Measurements from ENCODE around the gene PSMD1. TPM values are rescaled to one million over a fixed set of nuclear protein-coding genes. Genes with fewer than 3 reads are reported as not detected.

Gene PSMD1
- total RNA-seq, 4 donors from 2014 or later: 24.3 to 85.3 (median 74.7) TPM

DNA sequence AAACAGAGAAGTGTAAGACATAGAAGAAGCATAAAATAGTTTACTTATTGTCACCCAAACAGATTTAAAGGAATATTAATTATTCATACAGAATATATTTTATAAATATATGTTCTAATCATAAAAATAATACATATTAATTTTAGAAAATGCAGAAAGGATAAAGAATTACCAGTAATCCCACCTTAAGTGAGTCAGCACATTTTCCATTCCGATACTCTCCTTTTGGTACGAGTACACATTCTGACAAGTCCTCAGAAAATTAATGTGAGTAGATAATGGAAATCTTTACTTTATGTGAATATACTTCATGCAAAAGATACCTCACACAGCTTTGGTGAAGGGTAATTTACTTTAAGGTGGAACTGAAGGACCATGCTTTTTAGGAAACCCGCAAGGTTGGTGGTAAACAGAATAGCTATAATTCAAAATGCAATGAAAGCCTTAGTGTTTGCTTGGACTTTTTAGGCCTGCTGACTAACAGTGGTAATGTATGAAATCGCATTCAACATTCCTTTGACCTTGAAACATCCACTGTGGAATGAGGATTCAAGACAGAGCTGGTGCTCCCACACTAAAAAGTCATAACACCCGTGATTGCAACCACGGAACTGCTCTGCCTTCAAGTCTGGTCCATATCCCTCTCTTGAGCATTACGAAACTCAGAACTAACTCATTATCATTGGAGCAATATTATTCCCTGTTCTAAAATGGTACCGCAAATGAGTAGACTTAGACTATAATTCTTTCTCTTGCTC, 96.3 kb downstream of the PSMD1 start:
- WGBS, 2 donors (ENCODE audit: low coverage in 1 of 2): 78 to 85% methylated on average over 6 to 8 of the region's 8 CpGs
- in situ Hi-C loops (cut with MboI; ENCODE audit: low pct_ligation_motif_present in 1 of 4, low pct_unique_long_range_greater_than_20kb in 1 of 4, low sequenced_read_pairs in 3 of 4): no loop called here
- H3K4me3 ChIP-seq: no peak overlapping the region
- DNase-seq: no peak
- TF ChIP-seq POLR2A (IDR thresholded peaks at IDR 0.05) (no peak), POLR2AphosphoS5 (IDR thresholded peaks at IDR 0.05) (no peak), EP300 (IDR thresholded peaks at IDR 0.05; ENCODE audit: low read depth) (no peak)
- TF ChIP-seq, protein P1, sequence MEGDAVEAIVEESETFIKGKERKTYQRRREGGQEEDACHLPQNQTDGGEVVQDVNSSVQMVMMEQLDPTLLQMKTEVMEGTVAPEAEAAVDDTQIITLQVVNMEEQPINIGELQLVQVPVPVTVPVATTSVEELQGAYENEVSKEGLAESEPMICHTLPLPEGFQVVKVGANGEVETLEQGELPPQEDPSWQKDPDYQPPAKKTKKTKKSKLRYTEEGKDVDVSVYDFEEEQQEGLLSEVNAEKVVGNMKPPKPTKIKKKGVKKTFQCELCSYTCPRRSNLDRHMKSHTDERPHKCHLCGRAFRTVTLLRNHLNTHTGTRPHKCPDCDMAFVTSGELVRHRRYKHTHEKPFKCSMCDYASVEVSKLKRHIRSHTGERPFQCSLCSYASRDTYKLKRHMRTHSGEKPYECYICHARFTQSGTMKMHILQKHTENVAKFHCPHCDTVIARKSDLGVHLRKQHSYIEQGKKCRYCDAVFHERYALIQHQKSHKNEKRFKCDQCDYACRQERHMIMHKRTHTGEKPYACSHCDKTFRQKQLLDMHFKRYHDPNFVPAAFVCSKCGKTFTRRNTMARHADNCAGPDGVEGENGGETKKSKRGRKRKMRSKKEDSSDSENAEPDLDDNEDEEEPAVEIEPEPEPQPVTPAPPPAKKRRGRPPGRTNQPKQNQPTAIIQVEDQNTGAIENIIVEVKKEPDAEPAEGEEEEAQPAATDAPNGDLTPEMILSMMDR (IDR thresholded peaks at IDR 0.05): no peak
- no peaks in the 10 kb centered on the region for H3K4me1 ChIP-seq
- H3K9me3 ChIP-seq: no peaks in the 10 kb centered on the region
- peaks cover 0 to 17% (median 3%) of the 10 kb centered on the region in 4 donors for H3K36me3 ChIP-seq
- intact Hi-C loops (cut with DNase I; ENCODE audit: low total_unique reads): no loop called here
- H3K27me3 ChIP-seq: no peaks in the 10 kb centered on the region
- H3K27ac ChIP-seq: no peak overlapping the region

DNA sequence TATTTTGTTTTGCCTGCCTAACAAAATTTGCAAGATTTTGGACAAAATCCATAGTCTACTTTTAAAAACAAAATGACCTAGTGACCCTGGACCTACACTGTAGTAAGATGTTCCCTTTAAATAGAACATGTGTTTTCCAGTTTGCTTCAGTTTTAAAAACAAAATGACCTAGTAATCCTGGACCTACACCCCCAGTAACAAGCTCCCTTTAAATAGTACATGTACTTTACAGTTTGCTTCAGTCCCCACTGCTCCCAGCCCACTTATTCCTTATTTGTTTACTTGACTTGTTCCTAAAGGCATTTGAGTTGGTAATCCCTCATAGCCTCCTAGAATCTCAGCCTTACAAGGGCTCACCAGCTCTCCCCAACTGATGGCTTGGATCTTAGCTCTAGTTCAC, 102.6 kb downstream of the PSMD1 start:
- no peak for DNase-seq

DNA sequence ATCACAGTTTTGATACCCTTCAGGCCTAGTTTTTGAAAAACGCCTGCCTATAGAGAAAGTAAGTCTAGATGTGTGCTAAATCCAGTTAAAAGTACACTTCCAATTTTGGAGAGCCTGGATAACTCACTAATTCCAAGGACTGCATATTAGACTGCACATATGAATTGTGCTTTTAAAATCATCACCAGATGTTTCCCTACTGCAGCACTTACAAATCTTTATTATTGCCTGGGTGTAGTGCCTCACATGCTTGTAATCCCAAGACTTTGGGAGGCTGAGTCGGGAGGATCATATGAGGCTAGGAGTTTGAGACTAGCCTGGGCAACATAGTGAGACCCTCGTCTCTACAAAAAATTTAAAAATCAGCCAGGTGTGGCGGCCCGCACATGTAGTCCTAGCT, 104.0 kb downstream of the PSMD1 start:
- in situ Hi-C loops (cut with MboI; ENCODE audit: low pct_ligation_motif_present in 1 of 4, low pct_unique_long_range_greater_than_20kb in 1 of 4, low sequenced_read_pairs in 3 of 4): no loop called here
- TF ChIP-seq EP300 (IDR thresholded peaks at IDR 0.05; ENCODE audit: low read depth) (no peak), POLR2AphosphoS5 (IDR thresholded peaks at IDR 0.05) (no peak)
- 96 to 100% methylated on average over 1 to 5 of the region's 5 CpGs for WGBS, 2 donors (ENCODE audit: low coverage in 1 of 2)
- DNase-seq: no peak
- Histone ChIP-seq H3K4me1 (peaks cover 0 to 33% (median 11%) of the 10 kb centered on the region in 4 donors), H3K27me3 (no peaks in the 10 kb centered on the region), H3K36me3 (peaks cover 0 to 13% (median 3%) of the 10 kb centered on the region in 4 donors), H3K27ac (peak overlapping the region; percentile 45 to 64 (median 47)), H3K9me3 (no peaks in the 10 kb centered on the region), H3K4me3 (no peak overlapping the region)
- intact Hi-C loops (cut with DNase I; ENCODE audit: low total_unique reads): no loop called here

More for the DNA sequence above, 102.6 kb downstream of the PSMD1 start:
- Histone ChIP-seq H3K27ac (peak overlapping the region in 1 of 4 donors; percentile 24), H3K4me3 (no peak overlapping the region), H3K27me3 (no peaks in the 10 kb centered on the region), H3K4me1 (peaks cover 0 to 33% (median 11%) of the 10 kb centered on the region in 4 donors), H3K9me3 (no peaks in the 10 kb centered on the region), H3K36me3 (peaks cover 0 to 9% (median 0%) of the 10 kb centered on the region in 4 donors)
- intact Hi-C loops (cut with DNase I; ENCODE audit: low total_unique reads): no loop called here
- TF ChIP-seq POLR2AphosphoS5 (IDR thresholded peaks at IDR 0.05) (no peak), EP300 (IDR thresholded peaks at IDR 0.05; ENCODE audit: low read depth) (no peak), POLR2A (IDR thresholded peaks at IDR 0.05) (no peak)
- TF ChIP-seq, protein P1 (IDR thresholded peaks at IDR 0.05): no peak
- in situ Hi-C loops (cut with MboI; ENCODE audit: low pct_ligation_motif_present in 1 of 4, low pct_unique_long_range_greater_than_20kb in 1 of 4, low sequenced_read_pairs in 3 of 4): no loop called here

DNA sequence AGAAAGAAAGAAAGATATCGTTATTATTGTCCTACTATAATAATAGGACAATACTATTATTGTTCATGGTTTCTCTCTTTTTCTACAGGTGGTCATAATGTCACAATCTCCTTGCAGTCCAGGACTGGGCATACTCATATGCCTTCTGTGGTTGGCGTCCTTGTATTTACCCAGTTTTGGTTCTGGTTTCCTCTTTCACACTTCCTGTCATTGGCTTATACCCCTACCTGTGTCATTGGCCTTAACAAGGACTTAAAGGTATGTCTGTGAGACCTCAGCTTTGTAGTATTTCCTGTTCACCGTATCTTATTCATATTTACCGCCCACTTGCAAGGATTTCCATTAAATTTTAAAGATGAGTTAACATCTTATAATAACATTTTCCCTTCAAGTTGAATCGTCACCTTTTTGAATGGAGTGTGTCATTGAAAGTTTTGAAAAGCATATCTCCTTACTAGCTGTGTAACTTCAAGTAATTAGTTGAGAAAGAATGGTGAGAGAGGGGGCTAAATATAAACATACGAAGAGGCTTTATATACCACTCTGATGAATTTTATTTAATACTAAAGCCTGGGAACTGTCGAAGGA, 104.7 kb downstream of the PSMD1 start:
- H3K36me3 ChIP-seq: peaks cover 0 to 19% (median 6%) of the 10 kb centered on the region in 4 donors
- no peaks in the 10 kb centered on the region for H3K27me3 ChIP-seq
- no peaks in the 10 kb centered on the region for H3K9me3 ChIP-seq
- no peak overlapping the region for H3K4me3 ChIP-seq
- peak overlapping the region; percentile 45 to 64 (median 47) for H3K27ac ChIP-seq
- intact Hi-C loops (cut with DNase I; ENCODE audit: low total_unique reads) (no loop called here), in situ Hi-C loops (cut with MboI; ENCODE audit: low pct_ligation_motif_present in 1 of 4, low pct_unique_long_range_greater_than_20kb in 1 of 4, low sequenced_read_pairs in 3 of 4) (no loop called here)
- WGBS, 2 donors (ENCODE audit: low coverage in 1 of 2): 78 to 87% methylated on average over 7 of the region's 7 CpGs
- H3K4me1 ChIP-seq: peaks cover 0 to 33% (median 11%) of the 10 kb centered on the region in 4 donors
- DNase-seq: no peak
- TF ChIP-seq EP300 (IDR thresholded peaks at IDR 0.05; ENCODE audit: low read depth) (no peak), POLR2A (IDR thresholded peaks at IDR 0.05) (no peak), POLR2AphosphoS5 (IDR thresholded peaks at IDR 0.05) (no peak)
- TF ChIP-seq, protein P1 (IDR thresholded peaks at IDR 0.05): no peak
